Endothelial cell of umbilical vein (primary cell): Measurements from ENCODE around the gene SERPINB11. TPM values are rescaled to one million over a fixed set of nuclear protein-coding genes. Genes with fewer than 3 reads are reported as not detected.

Experiments
- BruUV-seq: library from RNA; stranded (reverse); fragments of 400-500 nt; replicated peaks from 2 replicates; lab custom pipeline; 2021; lab: Mats Ljungman, UMichigan
- CTCF ChIA-PET: fragments of 300-600, 350-600 bp; sonication (Branson Sonifier 250); formaldehyde crosslinking; loops from one replicate; lab custom pipeline; 2021; ENCODE audit warnings: antibody characterized with exemption, inconsistent platforms; lab: Charles Lee
- POLR2A ChIA-PET: fragments of 300-600, 350-600 bp; sonication (Branson Sonifier 250); formaldehyde crosslinking; loops from one replicate; lab custom pipeline; 2021; ENCODE audit warnings: antibody characterized with exemption, inconsistent platforms; lab: Charles Lee
- DNase-seq: peaks from one replicate; pipeline ENCODE4 v3.0.0-alpha.2; 2011; ENCODE audit warnings: low read depth, low spot score
- FAIRE-seq: peaks from 2 replicates; lab custom pipeline; 2011; peaks lifted over from hg19 to GRCh38; lab: Jason Lieb, UNC
- H2AFZ ChIP-seq: 2 replicates; pipeline ENCODE4 v1.6.0; 2012; ENCODE audit warnings: low read depth, low read length, control low read depth, inconsistent platforms
- H3K27ac ChIP-seq: 2 replicates; pipeline ENCODE4 v1.5.1; 2011; ENCODE audit warnings: low read depth, mild to moderate bottlenecking, control low read depth, low read length, moderate library complexity; ENCODE audit not compliant: insufficient read depth
- H3K27me3 ChIP-seq, 2 experiments: 2 replicates each; pipeline versions ENCODE4 v1.6.0 to v1.6.1; 2011; ENCODE audit warnings: low read length in 2 of 2, mixed read lengths in 1 of 2; ENCODE audit not compliant: control insufficient read depth in 2 of 2, insufficient read depth in 2 of 2
- H3K36me3 ChIP-seq, 2 experiments: 2 replicates in 1 of 2; 3 replicates in 1 of 2; pipeline ENCODE4 v1.5.1; 2011; ENCODE audit warnings: low read length in 2 of 2, mild to moderate bottlenecking in 1 of 2, moderate library complexity in 1 of 2; ENCODE audit not compliant: control insufficient read depth in 2 of 2, insufficient read depth in 2 of 2; ENCODE audit errors: extremely low read depth in 1 of 2
- H3K4me1 ChIP-seq: 3 replicates; pipeline ENCODE4 v1.5.1; 2011; ENCODE audit warnings: mild to moderate bottlenecking, low read length; ENCODE audit not compliant: control insufficient read depth, insufficient read depth; ENCODE audit errors: extremely low read depth
- H3K4me2 ChIP-seq: 2 replicates; pipeline ENCODE4 v1.6.1; 2011; ENCODE audit warnings: low read length, control low read depth, mixed read lengths; ENCODE audit not compliant: insufficient read depth
- H3K4me3 ChIP-seq, 3 experiments: fragments of 200-600 bp in 1 of 3; sonication (generic), shearing (Covaris generic) in 1 of 3; replicated peaks in 1 of 3; 2 replicates each; pipeline ENCODE4 v1.5.1; 2011 to 2016; ENCODE audit warnings: control low read depth in 3 of 3, low read length in 3 of 3, mild to moderate bottlenecking in 2 of 3, inconsistent platforms in 1 of 3, low read depth in 1 of 3, moderate library complexity in 1 of 3; ENCODE audit not compliant: insufficient read depth in 1 of 3
- H3K79me2 ChIP-seq: 2 replicates; pipeline ENCODE4 v1.6.0; 2012; ENCODE audit warnings: low read length, inconsistent platforms; ENCODE audit not compliant: control insufficient read depth, insufficient read depth
- H3K9ac ChIP-seq: replicated peaks from 2 replicates; pipeline ENCODE3; 2011; ENCODE audit warnings: low read length, control low read depth; ENCODE audit not compliant: insufficient read depth; ENCODE audit errors: extremely low read depth
- H3K9me1 ChIP-seq: replicated peaks from 3 replicates; pipeline ENCODE4 v1.6.0; 2011; ENCODE audit warnings: mild to moderate bottlenecking, low read length; ENCODE audit not compliant: control insufficient read depth, insufficient read depth; ENCODE audit errors: extremely low read depth
- H3K9me3 ChIP-seq: replicated peaks from 2 replicates; pipeline ENCODE4 v1.5.1; 2012; ENCODE audit warnings: low read length, inconsistent platforms; ENCODE audit not compliant: control insufficient read depth, insufficient read depth
- H4K20me1 ChIP-seq: replicated peaks from 2 replicates; pipeline ENCODE3; 2011; ENCODE audit warnings: mild to moderate bottlenecking, low read length; ENCODE audit not compliant: control insufficient read depth, insufficient read depth; ENCODE audit errors: extremely low read depth
- EZH2 ChIP-seq: IDR thresholded peaks from 2 replicates; pipeline ENCODE4 v1.6.1; 2012; ENCODE audit warnings: borderline replicate concordance, low read depth, mild to moderate bottlenecking, moderate library complexity, low read length, inconsistent platforms; ENCODE audit not compliant: severe bottlenecking
- FOS ChIP-seq: IDR thresholded peaks from 2 replicates; pipeline ENCODE4 v1.6.1; 2011; ENCODE audit warnings: mild to moderate bottlenecking, low read length, moderate library complexity, borderline replicate concordance; ENCODE audit not compliant: insufficient read depth
- GATA2 ChIP-seq: IDR thresholded peaks from 2 replicates; pipeline ENCODE4 v1.7.0; 2011; ENCODE audit warnings: low read depth, mild to moderate bottlenecking, moderate library complexity, mixed read lengths, low read length; ENCODE audit not compliant: insufficient read length, insufficient read depth
- JUN ChIP-seq: IDR thresholded peaks from 2 replicates; pipeline ENCODE4 v1.6.1; 2011; ENCODE audit warnings: borderline replicate concordance, low read depth; ENCODE audit not compliant: insufficient read length, insufficient read depth
- MYC ChIP-seq: IDR thresholded peaks from one replicate; pipeline ENCODE4 v1.6.1; 2011; ENCODE audit warnings: mild to moderate bottlenecking, low read depth, low read length
- POLR2A ChIP-seq: IDR thresholded peaks from 2 replicates; pipeline ENCODE4 v1.6.1; 2012; ENCODE audit warnings: low read depth, mild to moderate bottlenecking, control low read depth, low read length
- POLR2AphosphoS5 ChIP-seq: IDR thresholded peaks from 2 replicates; pipeline ENCODE4 v1.6.1; 2012; ENCODE audit warnings: low read depth, mild to moderate bottlenecking, control low read depth, low read length, moderate library complexity; ENCODE audit not compliant: insufficient read depth
- dilution Hi-C: fragments of 300-500 bp; cut with MboI; formaldehyde crosslinking; loops from one replicate; pipeline ENCODE4 v1.15.0; 2019; ENCODE audit warnings: low sequenced_read_pairs; ENCODE audit not compliant: extremely low pct_ligation_motif_present
- intact Hi-C: fragments of 100-400 bp; cut with micrococcal nuclease; formaldehyde crosslinking; loops from one replicate; pipeline ENCODE4 v1.10.0; 2022
- polyA plus RNA-seq, 4 experiments: library from polyadenylated mRNA; depleted of rRNA in 3 of 4; stranded (reverse) in 3 of 4; unstranded in 1 of 4; fragments of >200 nt; gene quantifications; 2 replicates each; pipeline versions ENCODE4 v1.2.1 to v1.2.3, GENCODE V29; 2011 to 2012; ENCODE audit warnings: missing spikeins in 1 of 4
- total RNA-seq: library from RNA; stranded (reverse); gene quantifications from 2 replicates; pipeline ENCODE4 v1.2.3, GENCODE V29; 2021
- TF ChIP-seq, protein P1 (sequence below), 2 donors: IDR thresholded peaks; 1 replicate in 1 of 2; 2 replicates in 1 of 2; pipeline ENCODE4 v1.5.1; 2011; ENCODE audit warnings: low read length in 2 of 2, mild to moderate bottlenecking in 2 of 2, moderate library complexity in 2 of 2, control low read depth in 1 of 2, inconsistent platforms in 1 of 2, low read depth in 1 of 2; ENCODE audit not compliant: insufficient read depth in 1 of 2; ENCODE audit errors: extremely low read depth in 1 of 2
- TF ChIP-seq, protein P2 (sequence below): IDR thresholded peaks from 2 replicates; pipeline ENCODE4 v1.6.1; 2011; ENCODE audit not compliant: insufficient read depth, insufficient read length

SERPINB11 gene
- total and polyA plus RNA-seq, 2 donors (not counting 3 experiments of a cell fraction or from before 2014, with no cell fraction given): not detected

DNA sequence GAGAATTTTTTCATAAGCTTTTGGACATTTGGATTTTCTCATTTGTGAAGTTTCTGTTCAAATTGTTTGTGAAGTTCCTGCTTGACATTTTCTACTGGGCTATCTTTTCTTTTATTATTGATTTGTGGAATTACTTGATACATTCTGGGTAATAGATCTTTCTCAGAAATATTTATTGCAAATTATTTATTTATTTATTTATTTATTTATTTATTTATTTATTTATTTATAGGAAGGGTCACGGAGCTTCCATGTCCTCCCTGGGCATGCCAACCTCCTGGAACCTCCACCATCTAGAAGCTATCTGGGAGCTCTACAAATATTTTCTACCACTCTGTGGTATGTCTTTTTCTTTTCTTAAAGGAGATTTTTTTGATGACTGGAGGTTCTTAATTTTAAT is 46.7 kb downstream of the SERPINB11 start:
- Histone ChIP-seq H3K79me2 (no peaks in the 10 kb centered on the region), H3K36me3 (no peaks in the 10 kb centered on the region), H3K27me3 (no peaks in the 10 kb centered on the region), H4K20me1 (no peaks in the 10 kb centered on the region), H3K4me3 (no peak overlapping the region), H3K9me1 (no peaks in the 10 kb centered on the region), H2AFZ (no peak overlapping the region), H3K9me3 (no peaks in the 10 kb centered on the region), H3K9ac (no peak overlapping the region), H3K4me2 (no peak overlapping the region), H3K4me1 (no peaks in the 10 kb centered on the region), H3K27ac (no peak overlapping the region)
- DNase-seq (no peak), FAIRE-seq (no peak)
- no TSS peak for BruUV-seq
- ChIA-PET POLR2A (no interaction called here), CTCF (no interaction called here)
- intact Hi-C loops (no loop called here), dilution Hi-C loops (no loop called here)
- TF ChIP-seq FOS: no peak
- TF ChIP-seq EZH2: no peak
- TF ChIP-seq JUN: no peak
- TF ChIP-seq POLR2AphosphoS5: no peak
- TF ChIP-seq, protein P1, sequence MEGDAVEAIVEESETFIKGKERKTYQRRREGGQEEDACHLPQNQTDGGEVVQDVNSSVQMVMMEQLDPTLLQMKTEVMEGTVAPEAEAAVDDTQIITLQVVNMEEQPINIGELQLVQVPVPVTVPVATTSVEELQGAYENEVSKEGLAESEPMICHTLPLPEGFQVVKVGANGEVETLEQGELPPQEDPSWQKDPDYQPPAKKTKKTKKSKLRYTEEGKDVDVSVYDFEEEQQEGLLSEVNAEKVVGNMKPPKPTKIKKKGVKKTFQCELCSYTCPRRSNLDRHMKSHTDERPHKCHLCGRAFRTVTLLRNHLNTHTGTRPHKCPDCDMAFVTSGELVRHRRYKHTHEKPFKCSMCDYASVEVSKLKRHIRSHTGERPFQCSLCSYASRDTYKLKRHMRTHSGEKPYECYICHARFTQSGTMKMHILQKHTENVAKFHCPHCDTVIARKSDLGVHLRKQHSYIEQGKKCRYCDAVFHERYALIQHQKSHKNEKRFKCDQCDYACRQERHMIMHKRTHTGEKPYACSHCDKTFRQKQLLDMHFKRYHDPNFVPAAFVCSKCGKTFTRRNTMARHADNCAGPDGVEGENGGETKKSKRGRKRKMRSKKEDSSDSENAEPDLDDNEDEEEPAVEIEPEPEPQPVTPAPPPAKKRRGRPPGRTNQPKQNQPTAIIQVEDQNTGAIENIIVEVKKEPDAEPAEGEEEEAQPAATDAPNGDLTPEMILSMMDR (IDR thresholded peaks at IDR 0.05; ENCODE audit: extremely low read depth in 1 of 2, insufficient read depth in 1 of 2, low read depth in 1 of 2, low read length in 2 of 2): no peak
- TF ChIP-seq, protein P2, sequence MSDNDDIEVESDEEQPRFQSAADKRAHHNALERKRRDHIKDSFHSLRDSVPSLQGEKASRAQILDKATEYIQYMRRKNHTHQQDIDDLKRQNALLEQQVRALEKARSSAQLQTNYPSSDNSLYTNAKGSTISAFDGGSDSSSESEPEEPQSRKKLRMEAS: no peak
- TF ChIP-seq GATA2: no peak
- TF ChIP-seq POLR2A: no peak
- TF ChIP-seq MYC: no peak
